HCT116 (cell line): ENCODE measurements around the gene AIFM2. TPM values are rescaled to one million over a fixed set of nuclear protein-coding genes. Genes with fewer than 3 reads are reported as not detected.

Experiments
- ATAC-seq: fragments of 200-7000 bp; cut with Tn5 transposase; 2 replicates; pipeline ENCODE4 v1.9.1; 2020; ENCODE audit warnings: mild to moderate bottlenecking, moderate library complexity
- BruUV-seq: library from RNA; stranded (reverse); fragments of 400-500 nt; replicated peaks from 2 replicates; lab custom pipeline; 2021; lab: Mats Ljungman, UMichigan
- CTCF ChIA-PET: fragments of 300-600 bp; sonication (Branson Sonifier 250); formaldehyde crosslinking; loops from one replicate; lab custom pipeline; 2021; ENCODE audit warnings: antibody characterized with exemption; lab: Charles Lee
- POLR2A ChIA-PET: fragments of 300-600, 350-600 bp; sonication (Branson Sonifier 250); formaldehyde crosslinking; loops from one replicate; lab custom pipeline; 2021; ENCODE audit warnings: antibody characterized with exemption; lab: Charles Lee
- RAD21 ChIA-PET, 2 experiments: fragments of 300-600 bp; sonication (Branson Sonifier 250); formaldehyde crosslinking; loops; one replicate each; lab custom pipeline; 2023; ENCODE audit warnings: low total read pairs in 2 of 2; ENCODE audit not compliant: uncharacterized antibody in 2 of 2, unreplicated experiment in 2 of 2, low non-redundant PET in 1 of 2; lab: Charles Lee
- DNase-seq: peaks from one replicate; pipeline ENCODE4 v3.0.0-alpha.2; 2010; ENCODE audit warnings: low read depth, low spot score
- H2AFZ ChIP-seq: fragments of 200-600 bp; shearing (Covaris generic), sonication (generic); 2 replicates; pipeline ENCODE4 v1.6.1; 2017; ENCODE audit warnings: low read depth, mixed run types, mixed read lengths, antibody characterized with exemption, low read length; ENCODE audit not compliant: poor library complexity, severe bottlenecking
- H3K27ac ChIP-seq: 2 replicates; pipeline ENCODE4 v1.5.1; 2012; ENCODE audit warnings: low read depth, low read length
- H3K27me3 ChIP-seq: fragments of 200-600 bp; sonication (generic); 2 replicates; pipeline ENCODE4 v1.6.1; 2016; ENCODE audit warnings: mixed run types, low read length, mixed read lengths; ENCODE audit not compliant: insufficient read depth
- H3K36me3 ChIP-seq, 2 experiments: fragments of 200-500 bp in 1 of 2; fragments of 200-600 bp in 1 of 2; sonication (Bioruptor generic) in 1 of 2; sonication (generic) in 1 of 2; 2 replicates each; pipeline versions ENCODE4 v1.5.1 to v1.6.1; 2014 to 2016; ENCODE audit warnings: low read length in 2 of 2, inconsistent platforms in 1 of 2, mixed read lengths in 1 of 2, mixed run types in 1 of 2; ENCODE audit not compliant: insufficient read depth in 2 of 2, control insufficient read depth in 1 of 2
- H3K4me1 ChIP-seq, 2 experiments: fragments of 200-600 bp in 1 of 2; sonication (generic) in 1 of 2; 2 replicates each; pipeline versions ENCODE4 v1.5.1 to v1.6.1; 2012 to 2017; ENCODE audit warnings: low read length in 2 of 2, inconsistent platforms in 1 of 2, mild to moderate bottlenecking in 1 of 2, mixed read lengths in 1 of 2, mixed run types in 1 of 2, moderate library complexity in 1 of 2; ENCODE audit not compliant: insufficient read depth in 2 of 2, control insufficient read depth in 1 of 2
- H3K4me2 ChIP-seq: fragments of 200-600 bp; sonication (generic); 2 replicates; pipeline ENCODE4 v1.6.1; 2017; ENCODE audit warnings: mixed run types, low read length, mixed read lengths
- H3K4me3 ChIP-seq, 2 experiments: fragments of 200-600 bp in 1 of 2; sonication (generic) in 1 of 2; replicated peaks in 1 of 2; 2 replicates each; pipeline ENCODE4 v1.5.1; 2011 to 2016; ENCODE audit warnings: low read length in 2 of 2, control low read depth in 1 of 2, low read depth in 1 of 2, mild to moderate bottlenecking in 1 of 2, mixed read lengths in 1 of 2, mixed run types in 1 of 2
- H3K79me2 ChIP-seq: fragments of 200-600 bp; sonication (generic); 2 replicates; pipeline ENCODE4 v1.6.1; 2017; ENCODE audit warnings: mild to moderate bottlenecking, mixed run types, low read length, moderate library complexity, mixed read lengths; ENCODE audit not compliant: insufficient read depth
- H3K9ac ChIP-seq: fragments of 200-600 bp; sonication (generic); 2 replicates; pipeline ENCODE4 v1.6.1; 2016; ENCODE audit warnings: low read length, mixed read lengths
- H3K9me2 ChIP-seq: fragments of 200-600 bp; sonication (generic), shearing (Covaris generic); 2 replicates; pipeline ENCODE4 v1.6.1; 2017; ENCODE audit warnings: mixed run types, mild to moderate bottlenecking, moderate library complexity; ENCODE audit not compliant: insufficient read depth
- H3K9me3 ChIP-seq, 2 experiments: fragments of 200-500 bp in 1 of 2; fragments of 200-600 bp in 1 of 2; sonication (Bioruptor generic) in 1 of 2; sonication (generic) in 1 of 2; 2 replicates each; pipeline ENCODE4 v1.6.1; 2014 to 2017; ENCODE audit warnings: low read length in 2 of 2, mixed read lengths in 2 of 2, inconsistent platforms in 1 of 2, low read depth in 1 of 2, mild to moderate bottlenecking in 1 of 2, mixed run types in 1 of 2, moderate library complexity in 1 of 2; ENCODE audit not compliant: control insufficient read depth in 1 of 2, insufficient read depth in 1 of 2
- H4K20me1 ChIP-seq: fragments of 200-600 bp; sonication (generic), shearing (Covaris generic); 2 replicates; pipeline ENCODE4 v1.6.1; 2017; ENCODE audit warnings: mixed run types, mild to moderate bottlenecking, moderate library complexity; ENCODE audit not compliant: insufficient read depth
- CBX3 ChIP-seq: IDR thresholded peaks from 2 replicates; pipeline ENCODE4 v1.6.1; 2012; ENCODE audit warnings: low read depth
- CEBPB ChIP-seq: IDR thresholded peaks from 2 replicates; pipeline ENCODE4 v1.6.1; 2012; ENCODE audit warnings: low read depth
- EGR1 ChIP-seq: IDR thresholded peaks from 2 replicates; pipeline ENCODE4 v1.6.1; 2012; ENCODE audit warnings: low read depth
- MAX ChIP-seq: IDR thresholded peaks from 2 replicates; pipeline ENCODE4 v1.6.1; 2012
- POLR2AphosphoS5 ChIP-seq: IDR thresholded peaks from 2 replicates; pipeline ENCODE4 v1.6.1; 2011; ENCODE audit warnings: mild to moderate bottlenecking, low read depth, low read length, moderate library complexity
- RAD21 ChIP-seq: IDR thresholded peaks from 2 replicates; pipeline ENCODE4 v1.6.1; 2012; ENCODE audit warnings: low read depth, mild to moderate bottlenecking
- SIN3A ChIP-seq: IDR thresholded peaks from 2 replicates; pipeline ENCODE4 v1.6.1; 2012; ENCODE audit warnings: low read depth
- SP1 ChIP-seq: IDR thresholded peaks from 2 replicates; pipeline ENCODE4 v1.6.1; 2012; ENCODE audit warnings: low read depth
- SRF ChIP-seq: IDR thresholded peaks from 2 replicates; pipeline ENCODE4 v1.6.1; 2012; ENCODE audit warnings: low read depth
- TCF7L2 ChIP-seq: IDR thresholded peaks from 2 replicates; pipeline ENCODE4 v1.7.0; 2011; ENCODE audit warnings: borderline replicate concordance, inconsistent platforms; ENCODE audit not compliant: insufficient read depth, insufficient read length; ENCODE audit errors: extremely low read depth
- ZFX ChIP-seq: fragments of 450-650 bp; IDR thresholded peaks from 2 replicates; pipeline ENCODE4 v1.6.1; 2017
- ZNF274 ChIP-seq: fragments of 200-500 bp; sonication (Bioruptor generic); IDR thresholded peaks from 2 replicates; pipeline ENCODE4 v1.6.1; 2014; ENCODE audit warnings: mild to moderate bottlenecking, low read depth, low read length, inconsistent platforms
- intact Hi-C: fragments of 100-400 bp; cut with micrococcal nuclease; formaldehyde crosslinking; loops from 2 replicates; pipeline ENCODE4 v1.10.0; 2022
- total RNA-seq: library from RNA; stranded (reverse); gene quantifications from one replicate; pipeline ENCODE4 v1.2.1, GENCODE V29; 2021; ENCODE audit not compliant: unreplicated experiment
- TF ChIP-seq, protein P1 (sequence below): IDR thresholded peaks from 2 replicates; pipeline ENCODE4 v1.6.1; 2012

The AIFM2 gene
- total RNA-seq, 1 experiment from 2014 or later, result 20.0 TPM

- H2AFZ ChIP-seq, result no peak overlapping the region
- ATAC-seq (no peak), DNase-seq (no peak)
- no peaks in the 10 kb centered on the region for H3K9me3 ChIP-seq
- peaks cover 50% of the 10 kb centered on the region; the same call in 1 of the 2 replicates for H3K79me2 ChIP-seq
- no TSS peak for BruUV-seq
- H3K4me1 ChIP-seq, result peaks cover 8 to 26% of the 10 kb centered on the region in 2 experiments; a peak in 3 of 4 replicates
- no peaks in the 10 kb centered on the region for H4K20me1 ChIP-seq
- intact Hi-C loops, result loop anchor here (5.0 kb wide), 1 partner anchor 239 kb away; no protein-coding TSS in a partner anchor
- H3K9ac ChIP-seq, result no peak overlapping the region
- ChIA-PET POLR2A (no interaction called here), CTCF (interaction anchor here (1.1 to 1.7 kb wide), 2 partner anchors 73 to 216 kb away, joined by 3 to 5 read pairs; no protein-coding TSS in a partner anchor), RAD21 (no interaction called here)
- no peak overlapping the region for H3K4me3 ChIP-seq
- TF ChIP-seq ZNF274 (no peak), CBX3 (no peak), ZFX (no peak), CEBPB (no peak), SRF (no peak), EGR1 (no peak), RAD21 (no peak), MAX (no peak), SIN3A (no peak)
- no peaks in the 10 kb centered on the region for H3K9me2 ChIP-seq
- no peak overlapping the region for H3K4me2 ChIP-seq
- H3K36me3 ChIP-seq, result peaks cover 28 to 34% of the 10 kb centered on the region in 2 experiments
- H3K27me3 ChIP-seq, result no peaks in the 10 kb centered on the region
- H3K27ac ChIP-seq, result no peak overlapping the region
These were observed 15.9 kb upstream of the AIFM2 start for GRCh38 chr10:70148516-70148915.

DNA sequence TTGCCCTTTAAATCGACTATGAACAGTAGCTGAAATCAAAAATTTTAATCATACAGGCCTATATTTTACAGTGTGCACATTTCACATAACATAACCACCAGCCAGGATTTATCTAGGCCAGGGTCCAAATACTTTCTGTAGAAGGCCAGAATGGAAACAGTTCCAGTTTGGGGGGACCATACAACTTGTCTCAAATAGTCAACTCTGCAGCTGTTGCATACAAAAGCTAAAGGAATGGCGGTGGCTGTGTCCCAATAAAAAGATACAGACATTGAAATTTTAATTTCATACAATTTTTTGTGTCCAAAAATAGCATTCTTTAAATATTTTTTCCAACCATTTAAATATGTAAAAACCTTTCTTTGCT, 14.6 kb upstream of the AIFM2 start:
- DNase-seq (no peak), ATAC-seq (no peak)
- H3K4me2 ChIP-seq, result peak overlapping the region; percentile 95
- ChIA-PET CTCF (interaction anchor here (0.7 to 3.7 kb wide), 15 partner anchors 10 to 361 kb away, joined by 3 to 33 read pairs (median 8); no protein-coding TSS in a partner anchor), POLR2A (interaction anchor here (1.0 to 1.3 kb wide), 3 partner anchors 10 to 217 kb away, joined by 3 to 7 read pairs (median 3); no protein-coding TSS in a partner anchor), RAD21 (interaction anchor here in 1 of 2 experiments (1.0 to 1.1 kb wide), 2 partner anchors 31 to 240 kb away, joined by 4 to 5 read pairs; no protein-coding TSS in a partner anchor)
- H3K9me3 ChIP-seq, result no peaks in the 10 kb centered on the region
- peak overlapping the region; percentile 97 for H3K9ac ChIP-seq
- no peak overlapping the region for H2AFZ ChIP-seq
- H3K27me3 ChIP-seq, result no peaks in the 10 kb centered on the region
- no peak for TF ChIP-seq RAD21
- TF ChIP-seq, protein P1, sequence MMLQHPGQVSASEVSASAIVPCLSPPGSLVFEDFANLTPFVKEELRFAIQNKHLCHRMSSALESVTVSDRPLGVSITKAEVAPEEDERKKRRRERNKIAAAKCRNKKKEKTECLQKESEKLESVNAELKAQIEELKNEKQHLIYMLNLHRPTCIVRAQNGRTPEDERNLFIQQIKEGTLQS, result no peak
- TF ChIP-seq POLR2AphosphoS5, result no peak
- TF ChIP-seq TCF7L2, result no peak
- TF ChIP-seq ZFX, result no peak
- no peak for TF ChIP-seq SP1
- TF ChIP-seq SRF, result no peak
- TF ChIP-seq SIN3A, result no peak
- intact Hi-C loops, result loop anchor here (2.0 to 5.0 kb wide), 4 partner anchors 24 to 240 kb away; partner anchors contain the start of gene SAR1A
- H3K9me2 ChIP-seq, result no peaks in the 10 kb centered on the region
- peaks cover 8 to 26% of the 10 kb centered on the region in 2 experiments; a peak in 3 of 4 replicates for H3K4me1 ChIP-seq
- H3K79me2 ChIP-seq, result peaks cover 40% of the 10 kb centered on the region; the same call in 1 of the 2 replicates
- H3K36me3 ChIP-seq, result peaks cover 16 to 21% of the 10 kb centered on the region in 2 experiments; a peak in 3 of 4 replicates
- peak overlapping the region; percentile 86; the same call in 1 of the 2 replicates for H3K27ac ChIP-seq
- BruUV-seq, result no TSS peak
- no peaks in the 10 kb centered on the region for H4K20me1 ChIP-seq
- peak overlapping the region in 1 of 2 experiments; percentile 81; a peak in 2 of 4 replicates for H3K4me3 ChIP-seq
